ENCODE data around the gene MYO18B.

MYO18B gene

DNA sequence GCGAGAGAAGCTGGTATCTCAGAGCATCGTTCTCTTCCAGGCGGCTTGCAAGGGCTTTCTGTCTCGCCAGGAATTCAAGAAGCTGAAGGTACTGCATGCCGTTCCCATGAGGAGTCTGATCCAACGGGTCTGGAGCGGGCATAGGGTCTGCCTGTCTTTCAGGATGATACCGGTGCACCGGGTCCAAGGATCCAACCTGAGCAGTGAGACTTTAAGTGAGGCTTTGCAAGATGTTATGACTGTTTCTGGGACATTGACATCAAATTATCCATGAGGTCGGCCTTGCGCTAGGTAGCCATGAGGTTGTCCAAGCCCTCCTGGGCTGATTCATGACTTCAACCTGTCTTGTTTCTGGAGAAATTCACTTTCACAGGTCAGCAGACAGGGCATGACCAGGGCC is 132.3 kb downstream of the MYO18B start:
- CTCF ChIA-PET = no interaction called here
- POLR2A ChIA-PET = no interaction called here
- no peak for DNase-seq (ENCODE audit: extremely low spot score)
- TF ChIP-seq, protein P1, sequence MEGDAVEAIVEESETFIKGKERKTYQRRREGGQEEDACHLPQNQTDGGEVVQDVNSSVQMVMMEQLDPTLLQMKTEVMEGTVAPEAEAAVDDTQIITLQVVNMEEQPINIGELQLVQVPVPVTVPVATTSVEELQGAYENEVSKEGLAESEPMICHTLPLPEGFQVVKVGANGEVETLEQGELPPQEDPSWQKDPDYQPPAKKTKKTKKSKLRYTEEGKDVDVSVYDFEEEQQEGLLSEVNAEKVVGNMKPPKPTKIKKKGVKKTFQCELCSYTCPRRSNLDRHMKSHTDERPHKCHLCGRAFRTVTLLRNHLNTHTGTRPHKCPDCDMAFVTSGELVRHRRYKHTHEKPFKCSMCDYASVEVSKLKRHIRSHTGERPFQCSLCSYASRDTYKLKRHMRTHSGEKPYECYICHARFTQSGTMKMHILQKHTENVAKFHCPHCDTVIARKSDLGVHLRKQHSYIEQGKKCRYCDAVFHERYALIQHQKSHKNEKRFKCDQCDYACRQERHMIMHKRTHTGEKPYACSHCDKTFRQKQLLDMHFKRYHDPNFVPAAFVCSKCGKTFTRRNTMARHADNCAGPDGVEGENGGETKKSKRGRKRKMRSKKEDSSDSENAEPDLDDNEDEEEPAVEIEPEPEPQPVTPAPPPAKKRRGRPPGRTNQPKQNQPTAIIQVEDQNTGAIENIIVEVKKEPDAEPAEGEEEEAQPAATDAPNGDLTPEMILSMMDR (IDR thresholded peaks at IDR 0.05; ENCODE audit: control extremely low read depth, extremely low read depth, low read depth, missing control alignments) = no peak

DNA sequence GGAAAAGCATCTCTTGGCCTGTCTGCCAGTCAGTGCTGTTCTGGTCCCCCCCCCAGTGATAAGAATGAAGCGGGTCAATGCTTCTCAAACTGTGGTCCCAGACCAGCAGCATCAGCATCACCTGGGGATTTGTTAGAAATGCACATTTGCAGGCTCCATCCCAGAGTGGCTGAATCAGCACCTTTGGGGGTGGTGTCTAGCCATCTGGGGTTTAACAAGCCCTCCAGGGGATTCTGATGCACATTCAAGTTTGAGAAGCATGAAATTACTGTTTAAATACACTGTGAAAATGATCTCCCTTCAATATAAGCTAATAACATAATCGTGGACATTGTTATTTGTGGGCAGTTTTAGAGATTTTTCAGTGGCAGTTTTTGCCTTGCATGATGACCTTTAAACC is 133.5 kb downstream of the MYO18B start:
- TF ChIP-seq, protein P1 (IDR thresholded peaks at IDR 0.05; ENCODE audit: control extremely low read depth, extremely low read depth, low read depth, missing control alignments) = no peak
- ChIA-PET POLR2A (no interaction called here), CTCF (no interaction called here)
- no peak for DNase-seq (ENCODE audit: extremely low spot score)

DNA sequence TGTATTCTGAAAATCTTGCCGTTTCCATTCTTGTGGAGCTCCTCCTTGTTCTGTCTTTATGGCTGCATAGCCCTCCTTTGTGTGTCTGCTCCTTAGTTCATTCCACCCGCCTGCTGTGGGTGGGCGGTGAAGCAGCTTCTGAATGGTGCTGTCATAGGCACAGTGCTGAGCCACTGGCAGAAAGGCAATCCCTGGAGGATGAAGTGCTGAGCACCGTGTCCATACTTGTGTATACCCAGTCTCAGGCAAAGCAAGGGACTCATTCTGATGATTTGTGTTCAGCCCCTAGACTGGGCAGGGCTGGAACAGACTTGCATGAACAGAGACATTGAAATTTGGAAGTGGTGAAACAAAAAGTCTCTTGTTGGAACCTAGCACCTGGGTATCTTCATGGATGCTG is 134.9 kb downstream of the MYO18B start:
- DNase-seq (ENCODE audit: extremely low spot score) = no peak
- TF ChIP-seq, protein P1 (IDR thresholded peaks at IDR 0.05; ENCODE audit: control extremely low read depth, extremely low read depth, low read depth, missing control alignments) = no peak
- CTCF ChIA-PET = interaction anchor here (0.9 kb wide), 1 partner anchor 14 kb away, joined by 3 read pairs; no protein-coding TSS in a partner anchor
- POLR2A ChIA-PET = no interaction called here

DNA sequence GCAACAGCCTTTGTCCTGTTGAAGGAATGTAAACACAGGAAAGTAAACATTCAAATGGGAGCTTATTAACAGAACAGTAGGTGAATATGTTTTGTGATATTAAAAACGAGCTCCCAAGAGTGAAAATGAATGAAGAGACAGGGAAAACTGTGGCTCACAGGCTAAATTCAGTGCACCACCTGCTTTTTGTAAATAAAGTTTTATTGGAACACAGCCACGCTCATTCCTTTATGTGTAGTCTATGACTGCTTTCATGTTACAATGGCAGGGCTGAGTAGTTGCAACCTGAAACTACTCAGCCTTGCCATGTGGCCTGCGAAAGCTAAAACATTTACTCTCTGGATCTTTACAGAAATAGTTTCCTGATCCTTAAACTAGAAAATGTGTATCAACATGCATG is 136.9 kb downstream of the MYO18B start:
- CTCF ChIA-PET = no interaction called here

DNA sequence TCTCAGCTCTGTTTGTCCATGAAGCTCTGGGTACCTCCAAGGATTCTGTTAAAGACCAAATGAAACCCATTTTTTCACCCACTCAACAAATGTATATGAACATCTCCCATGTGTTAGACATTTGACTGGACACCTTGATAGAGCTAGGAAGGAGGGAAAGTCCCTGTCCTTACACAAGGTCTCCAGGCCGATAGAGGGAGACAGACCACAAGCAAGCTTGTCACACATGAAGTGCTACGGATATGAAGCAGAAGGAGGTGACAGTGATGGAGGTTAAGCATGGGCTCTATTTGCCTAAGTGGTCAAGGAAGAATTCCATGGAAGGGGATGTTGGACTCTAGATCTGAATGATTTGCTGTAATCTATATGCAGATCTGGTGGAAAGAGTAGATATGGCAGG is 138.5 kb downstream of the MYO18B start:
- DNase-seq (ENCODE audit: extremely low spot score) = no peak
- CTCF ChIA-PET = interaction anchor here (0.8 kb wide), 1 partner anchor 451 kb away, joined by 3 read pairs; no protein-coding TSS in a partner anchor
- POLR2A ChIA-PET = no interaction called here
- TF ChIP-seq, protein P1 (IDR thresholded peaks at IDR 0.05; ENCODE audit: control extremely low read depth, extremely low read depth, low read depth, missing control alignments) = peak; percentile 21

More for the DNA sequence above, 136.9 kb downstream of the MYO18B start:
- no peak for DNase-seq (ENCODE audit: extremely low spot score)
- TF ChIP-seq, protein P1 (IDR thresholded peaks at IDR 0.05; ENCODE audit: control extremely low read depth, extremely low read depth, low read depth, missing control alignments) = no peak
- POLR2A ChIA-PET = no interaction called here

DNA sequence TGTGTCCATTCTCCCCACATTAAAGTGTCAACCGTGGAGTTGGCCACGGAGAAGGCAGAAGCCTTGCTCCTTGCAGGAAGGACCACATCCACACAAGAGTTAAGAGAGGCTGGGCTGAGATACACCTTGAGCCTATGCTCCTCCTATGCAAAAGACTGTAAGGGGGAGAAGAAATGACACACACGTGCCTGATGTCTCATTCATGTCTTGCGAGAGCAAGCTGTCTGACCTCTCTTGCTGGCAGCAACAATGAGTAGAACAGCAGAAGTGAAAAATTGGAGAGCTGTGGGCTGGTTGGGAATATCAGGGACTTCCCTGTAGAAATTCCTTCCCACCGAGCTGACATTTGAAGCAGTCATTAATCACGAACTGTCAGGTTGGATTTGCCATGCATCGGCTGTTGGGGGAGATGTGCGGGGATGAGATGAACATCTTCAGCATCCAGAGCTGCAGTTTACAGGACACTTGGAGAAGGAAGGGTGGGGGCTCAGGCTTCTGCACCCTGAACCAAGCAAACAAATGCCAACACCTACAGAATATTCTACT is 139.3 kb downstream of the MYO18B start:
- DNase-seq (ENCODE audit: extremely low spot score) = no peak
- ChIA-PET POLR2A (no interaction called here), CTCF (interaction anchor here (1.1 kb wide), 1 partner anchor 13 kb away, joined by 3 read pairs; no protein-coding TSS in a partner anchor)
- TF ChIP-seq, protein P1 (IDR thresholded peaks at IDR 0.05; ENCODE audit: control extremely low read depth, extremely low read depth, low read depth, missing control alignments) = no peak
